HepG2 (cell line): ENCODE results near the gene RERG. TPM values are rescaled to one million over a fixed set of nuclear protein-coding genes. Genes with fewer than 3 reads are reported as not detected.

Experiments used
- ATAC-seq: fragments of 200-7000 bp; cut with Tn5 transposase; 3 replicates; pipeline ENCODE4 v1.9.1; 2020; ENCODE audit warnings: mild to moderate bottlenecking, moderate library complexity
- BruUV-seq: library from RNA; stranded (reverse); fragments of 400-500 nt; replicated peaks from 2 replicates; lab custom pipeline; 2021; lab: Mats Ljungman, UMichigan
- CTCF ChIA-PET: fragments of 300-600 bp; formaldehyde crosslinking; extraction: SDS; loops from one replicate; lab custom pipeline; 2021; ENCODE audit warnings: low total read pairs, inconsistent platforms, low intra/inter-chr PET ratio; lab: Yijun Ruan, JAX
- POLR2A ChIA-PET: fragments of 350-600 bp; sonication (Branson Sonifier 250); formaldehyde crosslinking; loops from one replicate; lab custom pipeline; 2020; ENCODE audit warnings: antibody characterized with exemption, inconsistent platforms; lab: Yijun Ruan, JAX
- DNase-seq: peaks from one replicate; pipeline ENCODE4 v3.0.0-alpha.2; 2015; ENCODE audit warnings: low spot score
- FAIRE-seq: peaks from 3 replicates; lab custom pipeline; 2011; peaks lifted over from hg19 to GRCh38; lab: Jason Lieb, UNC
- H2AFZ ChIP-seq: one replicate; pipeline ENCODE4 v1.6.1; 2011; ENCODE audit warnings: low read length, inconsistent platforms
- H3K27ac ChIP-seq: fragments of 300-600 bp; 3 replicates; pipeline ENCODE4 v1.8.0; 2011; ENCODE audit warnings: mixed run types, mild to moderate bottlenecking, mixed read lengths, low read length, inconsistent platforms; ENCODE audit not compliant: insufficient read depth; ENCODE audit errors: extremely low read length
- H3K27me3 ChIP-seq, 2 experiments: fragments of 200-600 bp in 1 of 2; 2 replicates in 1 of 2; 3 replicates in 1 of 2; pipeline versions ENCODE4 v1.6.0 to v1.8.0; 2011; ENCODE audit warnings: low read length in 2 of 2, mild to moderate bottlenecking in 2 of 2, moderate library complexity in 2 of 2, inconsistent platforms in 1 of 2; ENCODE audit not compliant: insufficient read depth in 2 of 2, control insufficient read depth in 1 of 2
- H3K36me3 ChIP-seq, 2 experiments: fragments of 200-600 bp in 1 of 2; replicated peaks in 1 of 2; 2 replicates in 1 of 2; 3 replicates in 1 of 2; pipeline versions ENCODE4 v1.5.1 to v1.8.0; 2011; ENCODE audit warnings: low read length in 2 of 2, inconsistent platforms in 1 of 2; ENCODE audit not compliant: insufficient read depth in 2 of 2, control insufficient read depth in 1 of 2
- H3K4me1 ChIP-seq: 2 replicates; pipeline ENCODE4 v1.5.1; 2012; ENCODE audit warnings: low read length, inconsistent platforms; ENCODE audit not compliant: insufficient read depth
- H3K4me2 ChIP-seq: 2 replicates; pipeline ENCODE4 v1.6.0; 2011; ENCODE audit warnings: low read depth, low read length, inconsistent platforms
- H3K4me3 ChIP-seq, 3 experiments: fragments of 200-600 bp in 1 of 3; sonication (generic), shearing (Covaris generic) in 1 of 3; replicated peaks in 1 of 3; 2 replicates each; pipeline ENCODE4 v1.5.1; 2011 to 2016; ENCODE audit warnings: low read length in 3 of 3, inconsistent platforms in 2 of 3, low read depth in 2 of 3, mild to moderate bottlenecking in 2 of 3, control low read depth in 1 of 3, mixed read lengths in 1 of 3; ENCODE audit not compliant: insufficient read depth in 1 of 3
- H3K79me2 ChIP-seq: one replicate; pipeline ENCODE4 v1.6.1; 2011; ENCODE audit warnings: low read length, inconsistent platforms; ENCODE audit not compliant: insufficient read depth
- H3K9ac ChIP-seq: 2 replicates; pipeline ENCODE4 v1.6.0; 2011; ENCODE audit warnings: mild to moderate bottlenecking, low read depth, low read length, inconsistent platforms; ENCODE audit not compliant: insufficient read depth
- H3K9me3 ChIP-seq: 2 replicates; pipeline ENCODE4 v1.5.1; 2012; ENCODE audit warnings: mild to moderate bottlenecking, low read length
- H4K20me1 ChIP-seq: 2 replicates; pipeline ENCODE4 v1.6.0; 2011; ENCODE audit warnings: inconsistent platforms, mild to moderate bottlenecking, low read length, moderate library complexity; ENCODE audit not compliant: insufficient read depth
- ADNP ChIP-seq: sonication (generic); formaldehyde crosslinking; IDR thresholded peaks from 2 replicates; pipeline ENCODE4 v1.4.0; 2020; ENCODE audit warnings: missing genetic modification reagents
- BORCS8-MEF2B ChIP-seq: sonication (generic); formaldehyde crosslinking; IDR thresholded peaks from 2 replicates; pipeline ENCODE4 v1.8.0; 2022; ENCODE audit warnings: mild to moderate bottlenecking, missing genetic modification reagents
- BRCA1 ChIP-seq: sonication (generic); formaldehyde crosslinking; IDR thresholded peaks from 2 replicates; pipeline ENCODE4 v1.4.0; 2020; ENCODE audit warnings: missing genetic modification reagents
- CBFB ChIP-seq: sonication (generic); formaldehyde crosslinking; IDR thresholded peaks from 2 replicates; pipeline ENCODE4 v1.4.0; 2020; ENCODE audit warnings: missing genetic modification reagents
- GATAD2A ChIP-seq: IDR thresholded peaks from 2 replicates; pipeline ENCODE4 v1.6.1; 2016
- HMG20A ChIP-seq: IDR thresholded peaks from 2 replicates; pipeline ENCODE4 v1.6.1; 2016; ENCODE audit warnings: borderline replicate concordance
- SMC3 ChIP-seq: IDR thresholded peaks from 2 replicates; pipeline ENCODE4 v1.6.1; 2011; ENCODE audit warnings: low read length, improper control_type of control experiment
- YEATS4 ChIP-seq: sonication (generic); formaldehyde crosslinking; IDR thresholded peaks from 2 replicates; pipeline ENCODE4 v1.4.0; 2020; ENCODE audit warnings: missing genetic modification reagents, borderline replicate concordance
- ZBTB38 ChIP-seq: sonication (generic); formaldehyde crosslinking; IDR thresholded peaks from 2 replicates; pipeline ENCODE4 v1.5.1; 2020; ENCODE audit warnings: mild to moderate bottlenecking, missing genetic modification reagents
- ZBTB8A ChIP-seq: sonication (generic); formaldehyde crosslinking; IDR thresholded peaks from 2 replicates; pipeline ENCODE4 v1.4.0; 2020; ENCODE audit warnings: mild to moderate bottlenecking, low read depth, missing genetic modification reagents, borderline replicate concordance
- ZNF510 ChIP-seq: sonication (generic); formaldehyde crosslinking; IDR thresholded peaks from 2 replicates; pipeline ENCODE4 v1.4.0; 2020; ENCODE audit warnings: low read depth, mild to moderate bottlenecking, missing genetic modification reagents
- ZNF577 ChIP-seq: sonication (generic); formaldehyde crosslinking; IDR thresholded peaks from 2 replicates; pipeline ENCODE4 v1.4.0; 2020; ENCODE audit warnings: mild to moderate bottlenecking, low read depth, missing genetic modification reagents, borderline replicate concordance
- ZNF703 ChIP-seq: sonication (generic); formaldehyde crosslinking; IDR thresholded peaks from 2 replicates; pipeline ENCODE4 v1.5.1; 2020; ENCODE audit warnings: missing genetic modification reagents, mild to moderate bottlenecking, moderate library complexity, borderline replicate concordance
- ZNF747 ChIP-seq: sonication (generic); formaldehyde crosslinking; IDR thresholded peaks from 2 replicates; pipeline ENCODE4 v1.8.1; 2023; ENCODE audit warnings: missing genetic modification reagents, mild to moderate bottlenecking, borderline replicate concordance
- ZNF781 ChIP-seq: sonication (generic); formaldehyde crosslinking; IDR thresholded peaks from 2 replicates; pipeline ENCODE4 v1.5.1; 2020; ENCODE audit warnings: borderline replicate concordance, mild to moderate bottlenecking, missing genetic modification reagents; ENCODE audit errors: not compliant biosample characterization
- WGBS: methylation state at CpG from one replicate; pipeline ENCODE4 v1.1.6; 2017; ENCODE audit warnings: low lambda C conversion rate; 5-methylcytosine and 5-hydroxymethylcytosine counted together
- in situ Hi-C: cut with HindIII; loops from 2 replicates; pipeline ENCODE4 v1.10.0; 2017; ENCODE audit warnings: low pct_unique_long_range_greater_than_20kb; ENCODE audit not compliant: extremely low pct_ligation_motif_present
- intact Hi-C: fragments of 100-400 bp; cut with micrococcal nuclease; formaldehyde crosslinking; loops from one replicate; pipeline ENCODE4 v1.10.0; 2022; ENCODE audit not compliant: unreplicated experiment
- polyA plus RNA-seq, 8 experiments: library from polyadenylated mRNA; depleted of rRNA in 3 of 8; stranded (reverse) in 7 of 8; unstranded in 1 of 8; fragments of >200 nt; fragmentation: Illumina TruSeq in 4 of 8; extraction: Trizol in 4 of 8; gene quantifications; 2 replicates each; pipeline versions ENCODE4 v1.2.1 to v1.2.3, GENCODE V29; 2011 to 2016; ENCODE audit warnings: low read depth in 4 of 8, missing spikeins in 1 of 8, mixed read lengths in 1 of 8; ENCODE audit not compliant: insufficient read depth in 1 of 8
- total RNA-seq, 5 experiments: library from RNA; depleted of rRNA; stranded (reverse); fragments of >200 nt; fragmentation: Illumina TruSeq; extraction: Trizol; gene quantifications; 2 replicates each; pipeline ENCODE4 v1.2.3, GENCODE V29; 2016; ENCODE audit warnings: low read depth in 1 of 5

RERG gene
- total and polyA plus RNA-seq, 2 of the 13 experiments (the other 11 are each of a cell fraction or from before 2014, with no cell fraction given): not detected

GRCh38 chr12:15188127-15188526 is 33.1 kb downstream of the RERG start:
- Histone ChIP-seq H3K79me2 (no peaks in the 10 kb centered on the region), H3K4me1 (no peaks in the 10 kb centered on the region), H3K27ac (no peak overlapping the region), H3K9me3 (no peaks in the 10 kb centered on the region), H3K4me2 (no peak overlapping the region), H3K9ac (no peak overlapping the region), H3K4me3 (no peak overlapping the region), H3K36me3 (no peaks in the 10 kb centered on the region), H4K20me1 (no peaks in the 10 kb centered on the region), H3K27me3 (no peaks in the 10 kb centered on the region), H2AFZ (no peak overlapping the region)
- in situ Hi-C loops: no loop called here
- no TSS peak for BruUV-seq
- intact Hi-C loops: no loop called here
- POLR2A ChIA-PET: no interaction called here
- ATAC-seq (no peak), FAIRE-seq (no peak), DNase-seq (no peak)
- TF ChIP-seq HMG20A (CRISPR knock-in tag) (no peak), YEATS4 (no peak), ZBTB8A (CRISPR knock-in tag) (no peak), ZNF747 (CRISPR knock-in tag) (no peak), GATAD2A (CRISPR knock-in tag) (no peak), SMC3 (no peak), ZNF577 (CRISPR knock-in tag) (no peak), BRCA1 (no peak), ZNF781 (CRISPR knock-in tag) (no peak), ZBTB38 (CRISPR knock-in tag) (no peak), ADNP (no peak), ZNF703 (CRISPR knock-in tag) (no peak), BORCS8-MEF2B (CRISPR knock-in tag) (no peak), CBFB (no peak), ZNF510 (CRISPR knock-in tag) (no peak)
- WGBS: 0% methylated on average over 3 of the region's 3 CpGs
- CTCF ChIA-PET: no interaction called here
